ENCODE results near the gene H1-8.

Gene H1-8

DNA sequence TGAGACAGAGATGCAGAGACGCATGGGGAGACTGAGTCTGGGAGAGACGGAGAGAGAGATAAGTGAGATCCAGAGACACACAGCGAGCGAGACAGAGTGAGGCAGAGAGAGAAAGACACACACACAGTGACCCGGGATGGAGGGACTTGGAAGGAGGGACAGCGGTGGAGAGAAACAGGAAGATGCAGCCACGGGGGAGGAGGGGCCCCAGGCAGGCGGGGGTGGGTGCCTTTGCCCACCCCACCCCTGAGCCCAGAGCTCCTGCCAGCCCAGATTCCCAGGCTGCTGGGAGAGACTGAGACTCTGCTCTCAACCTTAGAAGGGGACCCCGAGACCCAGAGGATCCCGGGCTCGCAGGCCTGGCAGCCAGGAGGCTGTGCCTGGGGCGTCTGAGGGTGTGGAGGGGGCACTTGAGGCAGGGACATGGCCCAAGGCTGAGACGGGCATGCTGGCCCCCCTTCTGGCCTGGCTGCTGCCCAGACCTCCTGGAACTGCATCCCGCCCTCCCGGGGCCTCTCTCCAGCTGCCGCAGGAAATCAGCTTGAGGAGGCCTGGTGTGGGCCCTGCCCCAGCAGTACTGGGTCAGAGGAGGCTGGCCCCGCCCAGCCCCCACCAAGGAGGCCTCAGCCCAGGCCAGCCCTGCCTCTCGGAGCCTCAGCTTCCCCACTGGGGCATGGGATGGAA is 18.1 kb downstream of the H1-8 start:
- ATAC-seq (replicated peaks) (no peak), DNase-seq (no peak)
- H3K27ac Mint-ChIP-seq = no peak overlapping the region

DNA sequence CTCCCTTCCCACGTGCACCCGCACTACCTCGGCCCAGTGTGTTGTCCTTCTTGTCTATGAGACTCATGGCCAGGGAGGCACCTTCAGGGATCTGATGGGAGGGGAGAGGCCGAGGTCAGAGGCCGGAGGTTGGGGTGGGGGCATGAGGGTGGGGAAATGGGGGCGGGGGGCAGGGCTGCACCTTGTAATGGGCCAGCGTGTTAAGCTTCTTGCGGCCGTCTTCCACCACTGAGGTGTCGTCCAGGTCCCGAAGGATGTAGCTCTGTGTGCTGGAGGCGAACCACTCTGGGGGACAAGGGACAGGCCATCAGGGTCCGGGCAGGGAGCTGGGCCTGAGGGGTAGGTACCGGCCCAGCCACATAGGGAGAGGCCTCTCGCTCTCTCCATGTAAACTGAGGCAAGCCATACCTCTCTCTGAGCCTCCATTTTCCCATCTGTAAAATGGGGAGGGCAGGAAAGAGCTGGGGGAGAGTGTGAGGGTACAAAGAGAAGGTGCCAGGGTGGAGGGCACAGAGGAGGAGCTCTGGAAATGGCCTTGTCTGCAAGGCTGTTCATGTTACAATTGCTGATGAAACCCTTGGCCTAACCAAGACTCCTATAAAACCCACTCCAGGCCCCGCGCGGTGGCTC is 18.8 kb downstream of the H1-8 start:
- Mint-ChIP-seq H3K4me1 (peaks cover 14 to 15% of the 10 kb centered on the region in 2 donors), H3K4me3 (no peak overlapping the region), H3K9me3 (no peaks in the 10 kb centered on the region), H3K27ac (no peak overlapping the region), H3K27me3 (peaks cover 13 to 22% of the 10 kb centered on the region in 2 donors), H3K36me3 (no peaks in the 10 kb centered on the region)
- no peak for DNase-seq
- no peak for ATAC-seq (replicated peaks)

More for the DNA sequence above, 18.1 kb downstream of the H1-8 start:
- peaks cover 13 to 26% of the 10 kb centered on the region in 2 donors for H3K27me3 Mint-ChIP-seq
- H3K4me1 Mint-ChIP-seq = peaks cover 14 to 18% of the 10 kb centered on the region in 2 donors
- no peaks in the 10 kb centered on the region for H3K36me3 Mint-ChIP-seq
- no peak overlapping the region for H3K4me3 Mint-ChIP-seq
- no peaks in the 10 kb centered on the region for H3K9me3 Mint-ChIP-seq

DNA sequence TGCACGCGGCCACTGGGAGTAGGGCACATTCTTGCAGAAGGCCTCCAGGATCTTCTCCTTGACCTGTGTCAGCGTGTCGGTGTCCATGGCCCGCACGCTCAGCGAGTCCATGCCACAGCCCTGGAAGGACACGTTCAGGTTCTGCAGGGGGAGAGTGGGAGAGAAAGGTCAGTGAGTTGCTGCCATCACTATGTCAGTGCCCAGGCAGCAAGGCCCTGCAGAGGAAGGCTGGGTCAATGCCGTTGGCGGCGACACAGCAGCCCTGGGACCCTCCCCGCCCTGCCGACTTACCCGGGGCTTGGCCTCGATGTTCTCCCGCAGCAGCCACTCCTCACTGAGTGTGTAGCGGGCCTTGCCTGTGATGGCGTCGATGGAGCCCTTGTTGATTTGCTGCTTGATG is 19.8 kb downstream of the H1-8 start:
- H3K27ac Mint-ChIP-seq = no peak overlapping the region
- no peaks in the 10 kb centered on the region for H3K9me3 Mint-ChIP-seq
- no peak overlapping the region for H3K4me3 Mint-ChIP-seq
- peaks cover 10 to 15% of the 10 kb centered on the region in 2 donors for H3K27me3 Mint-ChIP-seq
- DNase-seq = no peak
- peaks cover 12 to 15% of the 10 kb centered on the region in 2 donors for H3K4me1 Mint-ChIP-seq
- no peaks in the 10 kb centered on the region for H3K36me3 Mint-ChIP-seq
- ATAC-seq (replicated peaks) = no peak

GRCh38 chr3:129563332-129563731 is 20.4 kb downstream of the H1-8 start:
- peaks cover 7 to 12% of the 10 kb centered on the region in 2 donors for H3K4me1 Mint-ChIP-seq
- H3K9me3 Mint-ChIP-seq = no peaks in the 10 kb centered on the region
- no peak overlapping the region for H3K27ac Mint-ChIP-seq
- H3K27me3 Mint-ChIP-seq = peaks cover 6 to 9% of the 10 kb centered on the region in 2 donors
- DNase-seq = no peak
- no peaks in the 10 kb centered on the region for H3K36me3 Mint-ChIP-seq
- no peak overlapping the region for H3K4me3 Mint-ChIP-seq
- no peak for ATAC-seq (replicated peaks)

- no peak overlapping the region for H3K27ac Mint-ChIP-seq
- peaks cover 5% of the 10 kb centered on the region in 2 donors for H3K27me3 Mint-ChIP-seq
- no peak overlapping the region for H3K4me3 Mint-ChIP-seq
- no peak for ATAC-seq (replicated peaks)
- H3K9me3 Mint-ChIP-seq = no peaks in the 10 kb centered on the region
- no peak for DNase-seq
- peaks cover 6 to 7% of the 10 kb centered on the region in 2 donors for H3K4me1 Mint-ChIP-seq
- H3K36me3 Mint-ChIP-seq = no peaks in the 10 kb centered on the region
Measured at GRCh38 chr3:129563850-129564535, 21.0 kb downstream of the H1-8 start.

GRCh38 chr3:129564981-129565644 is 22.1 kb downstream of the H1-8 start:
- DNase-seq (no peak), ATAC-seq (replicated peaks) (no peak)
- Mint-ChIP-seq H3K36me3 (no peaks in the 10 kb centered on the region), H3K4me1 (peaks cover 6 to 7% of the 10 kb centered on the region in 2 donors), H3K27me3 (peaks cover 5% of the 10 kb centered on the region in 2 donors), H3K27ac (no peak overlapping the region), H3K4me3 (no peak overlapping the region), H3K9me3 (no peaks in the 10 kb centered on the region)

- Mint-ChIP-seq H3K9me3 (no peaks in the 10 kb centered on the region), H3K36me3 (no peaks in the 10 kb centered on the region), H3K27me3 (peaks cover under 1% of the 10 kb centered on the region in 2 donors), H3K4me3 (no peak overlapping the region), H3K27ac (no peak overlapping the region), H3K4me1 (peaks cover under 1 to 2% of the 10 kb centered on the region in 2 donors)
- ATAC-seq (replicated peaks) (no peak), DNase-seq (no peak)
Measured at GRCh38 chr3:129565902-129566301, 22.9 kb downstream of the H1-8 start.

DNA sequence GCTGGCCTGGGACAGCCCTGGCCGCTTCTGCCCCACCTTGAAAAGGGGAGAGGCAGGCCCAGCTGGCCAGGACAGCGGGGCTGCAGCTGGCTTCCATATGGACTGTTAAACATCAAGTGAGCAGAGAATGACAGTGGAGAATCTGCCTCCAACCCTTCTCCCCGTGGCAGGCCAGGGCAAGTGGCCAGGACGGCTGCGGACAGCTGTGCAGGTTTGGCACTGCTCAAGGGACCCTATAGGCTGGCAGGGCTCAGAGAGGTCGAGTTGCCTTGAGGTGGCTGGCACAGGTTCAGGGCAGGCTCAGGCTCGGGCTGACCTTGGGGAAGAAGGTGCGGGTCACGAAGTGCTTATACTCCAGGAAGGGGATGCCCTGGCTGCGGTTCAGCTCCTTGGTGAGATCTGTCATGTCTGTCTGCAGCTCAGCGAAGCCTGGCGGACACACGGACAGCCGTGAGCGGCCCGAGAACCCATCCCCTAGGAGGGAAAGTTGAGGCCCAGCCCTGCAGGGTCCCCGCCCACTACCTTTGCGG is 24.3 kb downstream of the H1-8 start:
- no peaks in the 10 kb centered on the region for H3K9me3 Mint-ChIP-seq
- ATAC-seq (replicated peaks) = no peak

DNA sequence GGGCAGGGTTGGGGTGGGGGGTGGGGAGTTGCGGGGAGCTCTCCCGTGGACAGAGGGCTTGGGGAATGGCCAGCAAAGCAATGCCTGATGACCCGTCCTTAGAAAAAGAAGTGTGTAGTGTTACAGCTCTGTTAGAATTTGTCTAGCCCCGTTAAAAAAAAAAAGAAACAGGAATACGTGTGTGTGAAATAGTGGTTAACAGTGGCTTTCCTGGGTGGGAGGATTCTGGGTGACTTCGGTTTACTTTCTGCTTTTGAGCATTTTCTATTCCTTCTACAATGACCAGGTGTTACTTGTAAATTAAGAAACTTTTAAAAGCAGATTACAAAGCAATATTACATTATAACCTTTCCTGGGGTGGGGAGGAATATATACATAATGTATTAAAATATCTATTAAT is 25.0 kb downstream of the H1-8 start:
- Mint-ChIP-seq H3K27ac (no peak overlapping the region), H3K4me1 (peaks cover 0 to 7% of the 10 kb centered on the region in 2 donors), H3K36me3 (no peaks in the 10 kb centered on the region), H3K27me3 (no peaks in the 10 kb centered on the region), H3K4me3 (no peak overlapping the region), H3K9me3 (no peaks in the 10 kb centered on the region)
- no peak for ATAC-seq (replicated peaks)
- DNase-seq = no peak

More for the DNA sequence above, 24.3 kb downstream of the H1-8 start:
- DNase-seq = no peak
- Mint-ChIP-seq H3K27me3 (no peaks in the 10 kb centered on the region), H3K36me3 (no peaks in the 10 kb centered on the region), H3K4me1 (peaks cover 0 to 7% of the 10 kb centered on the region in 2 donors), H3K27ac (no peak overlapping the region), H3K4me3 (no peak overlapping the region)

GRCh38 chr3:129569856-129570255 is 26.9 kb downstream of the H1-8 start:
- no peaks in the 10 kb centered on the region for H3K9me3 Mint-ChIP-seq
- H3K4me1 Mint-ChIP-seq = peaks cover 12 to 18% of the 10 kb centered on the region in 2 donors
- H3K27me3 Mint-ChIP-seq = no peaks in the 10 kb centered on the region
- H3K4me3 Mint-ChIP-seq = no peak overlapping the region
- ATAC-seq (replicated peaks) (no peak), DNase-seq (no peak)
- H3K36me3 Mint-ChIP-seq = no peaks in the 10 kb centered on the region
- H3K27ac Mint-ChIP-seq = no peak overlapping the region

DNA sequence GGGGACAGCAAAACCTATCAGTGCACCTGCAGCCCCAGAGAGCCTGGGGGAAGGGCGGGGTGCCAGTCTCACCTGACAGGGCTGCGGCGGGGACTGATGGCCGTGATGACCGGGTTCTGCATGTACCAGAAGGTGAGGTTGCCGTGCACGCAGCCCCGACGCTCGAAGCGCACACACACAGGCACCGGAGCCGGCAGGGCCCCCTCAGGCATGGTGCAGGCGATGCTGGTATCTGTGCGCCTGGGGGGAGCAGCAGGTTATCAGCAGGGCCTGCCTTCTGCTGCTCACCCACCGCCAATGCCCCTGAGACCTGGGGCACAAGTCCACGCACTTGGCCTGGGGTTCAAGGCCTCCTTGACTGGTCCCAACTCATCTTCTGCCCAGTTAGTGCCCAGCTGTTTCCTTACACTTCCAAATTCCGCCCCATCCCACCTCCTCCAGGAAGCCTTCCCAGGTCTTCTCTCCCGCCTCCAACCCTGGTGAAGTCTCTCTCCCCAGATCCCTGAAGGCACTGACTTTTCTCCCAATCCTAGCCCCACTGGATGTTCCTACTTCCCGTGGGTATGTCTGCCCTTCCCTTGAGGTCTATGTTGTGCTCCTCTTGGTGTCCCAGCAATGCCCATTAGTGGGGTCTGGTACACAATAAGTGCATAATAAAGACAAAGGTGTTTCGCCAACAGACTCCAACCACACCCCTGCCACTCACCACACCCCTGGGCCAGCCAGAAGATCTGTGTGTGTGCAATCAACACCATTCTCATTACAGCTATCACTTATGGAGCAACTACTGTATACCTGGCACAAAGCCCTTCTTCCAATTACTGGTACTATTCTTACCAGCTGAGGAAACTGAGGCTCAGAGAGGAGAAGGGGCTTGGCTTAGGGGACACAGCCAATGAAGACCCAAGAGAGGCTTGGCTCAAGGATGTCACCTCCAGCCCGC is 28.9 kb downstream of the H1-8 start:
- no peaks in the 10 kb centered on the region for H3K9me3 Mint-ChIP-seq
- H3K27me3 Mint-ChIP-seq = no peaks in the 10 kb centered on the region
- no peak for DNase-seq
- no peak overlapping the region for H3K4me3 Mint-ChIP-seq
- ATAC-seq (replicated peaks) = no peak
- peaks cover 32 to 37% of the 10 kb centered on the region in 2 donors for H3K4me1 Mint-ChIP-seq
- H3K36me3 Mint-ChIP-seq = no peaks in the 10 kb centered on the region
- no peak overlapping the region for H3K27ac Mint-ChIP-seq

DNA sequence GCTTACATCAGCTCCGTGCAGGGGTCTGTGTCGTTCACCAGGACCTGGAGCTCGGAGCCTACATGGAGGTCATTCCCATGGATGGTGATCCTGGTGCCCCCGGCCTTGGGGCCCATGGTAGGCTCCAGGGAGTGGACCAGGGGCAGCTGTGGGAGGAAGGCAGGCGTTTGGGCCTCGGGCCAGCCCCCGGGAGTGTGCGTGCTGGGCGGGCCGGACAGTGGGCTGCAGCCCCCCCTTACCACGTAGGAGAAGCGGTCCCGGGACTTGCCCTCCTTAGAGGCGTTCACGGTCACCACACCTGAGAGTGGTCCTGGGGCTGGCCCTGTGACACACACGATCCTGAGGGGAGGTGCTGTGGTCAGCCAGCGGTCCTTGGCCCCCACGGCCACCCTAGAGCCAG is 29.6 kb downstream of the H1-8 start:
- no peaks in the 10 kb centered on the region for H3K27me3 Mint-ChIP-seq
- ATAC-seq (replicated peaks) = no peak
- H3K4me1 Mint-ChIP-seq = peaks cover 39 to 42% of the 10 kb centered on the region in 2 donors

GRCh38 chr3:129573493-129573892 is 30.5 kb downstream of the H1-8 start:
- Mint-ChIP-seq H3K27ac (no peak overlapping the region), H3K4me3 (no peak overlapping the region), H3K4me1 (peaks cover 48 to 51% of the 10 kb centered on the region in 2 donors), H3K36me3 (no peaks in the 10 kb centered on the region), H3K9me3 (no peaks in the 10 kb centered on the region), H3K27me3 (no peaks in the 10 kb centered on the region)
- DNase-seq (no peak), ATAC-seq (replicated peaks) (no peak)

More for the DNA sequence above, 29.6 kb downstream of the H1-8 start:
- no peak overlapping the region for H3K27ac Mint-ChIP-seq
- DNase-seq = no peak
- H3K4me3 Mint-ChIP-seq = no peak overlapping the region
- no peaks in the 10 kb centered on the region for H3K36me3 Mint-ChIP-seq
- H3K9me3 Mint-ChIP-seq = no peaks in the 10 kb centered on the region
